GM12892 (cell line): ENCODE data around the gene PLEKHA6.

Experiments
- POLR2A ChIP-seq: IDR thresholded peaks from 2 replicates; pipeline ENCODE4 v1.6.1; 2011; ENCODE audit warnings: low read depth, low read length, control low read depth
- POLR2AphosphoS5 ChIP-seq: IDR thresholded peaks from 2 replicates; pipeline ENCODE4 v1.6.1; 2011; ENCODE audit warnings: low read depth, low read length, control low read depth
- TAF1 ChIP-seq: IDR thresholded peaks from 2 replicates; pipeline ENCODE4 v1.6.1; 2011; ENCODE audit warnings: low read depth, mild to moderate bottlenecking, control low read depth, low read length, borderline replicate concordance

- TF ChIP-seq POLR2AphosphoS5 (no peak), POLR2A (no peak), TAF1 (no peak)
Observed at GRCh38 chr1:204274446-204274845, 85.3 kb downstream of the PLEKHA6 start.
